Measurements from ENCODE around the gene TFE3.
A peak's percentile ranks its signal among the peaks of the same experiment; 100 is the strongest.

The TFE3 gene, protein sequence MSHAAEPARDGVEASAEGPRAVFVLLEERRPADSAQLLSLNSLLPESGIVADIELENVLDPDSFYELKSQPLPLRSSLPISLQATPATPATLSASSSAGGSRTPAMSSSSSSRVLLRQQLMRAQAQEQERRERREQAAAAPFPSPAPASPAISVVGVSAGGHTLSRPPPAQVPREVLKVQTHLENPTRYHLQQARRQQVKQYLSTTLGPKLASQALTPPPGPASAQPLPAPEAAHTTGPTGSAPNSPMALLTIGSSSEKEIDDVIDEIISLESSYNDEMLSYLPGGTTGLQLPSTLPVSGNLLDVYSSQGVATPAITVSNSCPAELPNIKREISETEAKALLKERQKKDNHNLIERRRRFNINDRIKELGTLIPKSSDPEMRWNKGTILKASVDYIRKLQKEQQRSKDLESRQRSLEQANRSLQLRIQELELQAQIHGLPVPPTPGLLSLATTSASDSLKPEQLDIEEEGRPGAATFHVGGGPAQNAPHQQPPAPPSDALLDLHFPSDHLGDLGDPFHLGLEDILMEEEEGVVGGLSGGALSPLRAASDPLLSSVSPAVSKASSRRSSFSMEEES

DNA sequence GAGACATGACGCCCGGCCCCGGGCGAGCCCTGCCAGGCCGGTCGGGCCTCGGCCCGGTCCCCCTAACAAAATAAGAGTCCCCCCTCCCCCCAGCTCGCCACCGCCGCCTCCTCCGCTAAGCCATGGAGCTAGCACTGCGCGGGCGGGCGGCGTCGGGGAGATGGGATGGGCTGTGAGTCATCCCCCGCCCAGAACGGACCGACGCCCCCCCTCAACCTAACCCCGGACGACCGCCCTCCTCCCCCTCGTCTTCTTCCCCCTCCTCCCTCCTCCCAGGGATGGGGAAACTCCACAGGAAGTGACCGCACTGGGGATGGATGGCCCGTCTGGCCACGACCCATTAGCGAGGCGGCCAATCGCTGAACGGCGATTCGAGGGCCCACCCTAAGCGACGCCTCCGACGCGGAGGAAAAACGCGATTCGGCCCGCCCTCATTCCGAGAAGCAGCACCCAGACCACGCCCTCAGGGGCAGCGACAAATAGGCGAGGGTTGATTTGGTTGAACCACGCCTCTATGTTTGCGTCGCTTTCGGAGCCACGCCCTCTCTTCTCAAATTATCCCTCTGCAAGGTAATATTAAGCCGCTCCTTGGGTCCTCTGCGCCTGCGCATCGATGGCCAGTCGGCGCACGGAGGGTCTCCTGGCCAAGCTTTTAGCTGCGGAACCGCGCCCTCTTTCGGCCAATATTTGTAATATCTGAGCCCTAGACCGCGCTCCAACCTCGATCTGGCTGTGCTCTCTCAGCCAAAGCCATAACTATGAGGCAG lies at the start of gene TFE3:
Gene TFE3, minus strand, starts transcription at position 138 of the 767 bp plus-strand sequence. Its CDS starts 131 bp downstream, at position 7.
- TF ChIP-seq, protein P1, sequence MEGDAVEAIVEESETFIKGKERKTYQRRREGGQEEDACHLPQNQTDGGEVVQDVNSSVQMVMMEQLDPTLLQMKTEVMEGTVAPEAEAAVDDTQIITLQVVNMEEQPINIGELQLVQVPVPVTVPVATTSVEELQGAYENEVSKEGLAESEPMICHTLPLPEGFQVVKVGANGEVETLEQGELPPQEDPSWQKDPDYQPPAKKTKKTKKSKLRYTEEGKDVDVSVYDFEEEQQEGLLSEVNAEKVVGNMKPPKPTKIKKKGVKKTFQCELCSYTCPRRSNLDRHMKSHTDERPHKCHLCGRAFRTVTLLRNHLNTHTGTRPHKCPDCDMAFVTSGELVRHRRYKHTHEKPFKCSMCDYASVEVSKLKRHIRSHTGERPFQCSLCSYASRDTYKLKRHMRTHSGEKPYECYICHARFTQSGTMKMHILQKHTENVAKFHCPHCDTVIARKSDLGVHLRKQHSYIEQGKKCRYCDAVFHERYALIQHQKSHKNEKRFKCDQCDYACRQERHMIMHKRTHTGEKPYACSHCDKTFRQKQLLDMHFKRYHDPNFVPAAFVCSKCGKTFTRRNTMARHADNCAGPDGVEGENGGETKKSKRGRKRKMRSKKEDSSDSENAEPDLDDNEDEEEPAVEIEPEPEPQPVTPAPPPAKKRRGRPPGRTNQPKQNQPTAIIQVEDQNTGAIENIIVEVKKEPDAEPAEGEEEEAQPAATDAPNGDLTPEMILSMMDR (IDR thresholded peaks at IDR 0.05; ENCODE audit: extremely low read depth, missing control alignments) = peak; percentile 19
- peak; percentile 90 for DNase-seq (ENCODE audit: low spot score)

DNA sequence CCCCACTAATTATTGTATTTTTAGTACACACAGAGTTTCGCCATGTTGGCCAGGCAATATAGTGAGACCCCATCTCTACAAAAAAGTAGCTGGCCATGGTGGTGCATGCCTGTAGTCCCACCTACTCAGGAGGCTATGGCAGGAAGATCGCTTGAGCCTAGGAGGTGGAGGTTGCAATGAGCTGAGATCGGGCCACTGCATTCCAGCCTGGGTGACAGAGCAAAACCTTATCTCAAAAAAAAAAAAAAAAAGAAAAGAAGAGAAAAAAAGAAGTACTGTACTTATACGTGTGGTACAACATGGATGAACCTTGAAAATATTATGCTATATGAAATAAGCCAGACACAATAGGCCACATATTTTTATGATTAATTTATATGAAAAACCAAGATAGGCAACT lies 46.4 kb upstream of the TFE3 start:
- DNase-seq (ENCODE audit: low spot score) = no peak
- TF ChIP-seq, protein P1 (IDR thresholded peaks at IDR 0.05; ENCODE audit: extremely low read depth, missing control alignments) = no peak

DNA sequence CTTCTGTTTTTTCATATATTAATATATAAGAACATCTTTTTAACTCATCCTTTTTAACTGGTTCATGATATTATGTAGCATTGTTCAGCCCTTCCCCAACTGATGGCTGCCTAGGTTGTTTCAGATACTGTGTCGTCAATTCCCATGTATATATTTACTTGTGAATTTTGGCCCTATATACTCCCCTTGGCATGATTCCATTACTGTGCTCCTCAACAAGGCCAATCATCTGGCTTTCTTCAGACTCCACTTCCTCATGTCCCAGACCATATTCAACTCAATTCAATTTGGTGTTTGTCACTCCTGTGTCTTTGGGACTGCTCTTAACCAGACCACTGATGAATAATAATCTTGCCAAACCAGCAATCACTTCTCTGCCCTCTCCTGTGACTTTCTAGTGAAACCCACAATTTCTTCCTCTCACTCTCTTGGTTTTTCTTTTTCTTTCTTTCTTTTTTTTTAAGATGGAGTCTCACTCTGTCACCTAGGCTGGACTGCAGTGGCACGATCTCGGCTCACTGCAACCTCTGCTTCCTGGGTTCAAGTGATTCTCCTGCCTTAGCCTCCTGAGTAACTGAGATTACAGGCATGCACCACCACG lies 39.2 kb upstream of the TFE3 start:
- DNase-seq (ENCODE audit: low spot score) = no peak
- TF ChIP-seq, protein P1 (IDR thresholded peaks at IDR 0.05; ENCODE audit: extremely low read depth, missing control alignments) = no peak

DNA sequence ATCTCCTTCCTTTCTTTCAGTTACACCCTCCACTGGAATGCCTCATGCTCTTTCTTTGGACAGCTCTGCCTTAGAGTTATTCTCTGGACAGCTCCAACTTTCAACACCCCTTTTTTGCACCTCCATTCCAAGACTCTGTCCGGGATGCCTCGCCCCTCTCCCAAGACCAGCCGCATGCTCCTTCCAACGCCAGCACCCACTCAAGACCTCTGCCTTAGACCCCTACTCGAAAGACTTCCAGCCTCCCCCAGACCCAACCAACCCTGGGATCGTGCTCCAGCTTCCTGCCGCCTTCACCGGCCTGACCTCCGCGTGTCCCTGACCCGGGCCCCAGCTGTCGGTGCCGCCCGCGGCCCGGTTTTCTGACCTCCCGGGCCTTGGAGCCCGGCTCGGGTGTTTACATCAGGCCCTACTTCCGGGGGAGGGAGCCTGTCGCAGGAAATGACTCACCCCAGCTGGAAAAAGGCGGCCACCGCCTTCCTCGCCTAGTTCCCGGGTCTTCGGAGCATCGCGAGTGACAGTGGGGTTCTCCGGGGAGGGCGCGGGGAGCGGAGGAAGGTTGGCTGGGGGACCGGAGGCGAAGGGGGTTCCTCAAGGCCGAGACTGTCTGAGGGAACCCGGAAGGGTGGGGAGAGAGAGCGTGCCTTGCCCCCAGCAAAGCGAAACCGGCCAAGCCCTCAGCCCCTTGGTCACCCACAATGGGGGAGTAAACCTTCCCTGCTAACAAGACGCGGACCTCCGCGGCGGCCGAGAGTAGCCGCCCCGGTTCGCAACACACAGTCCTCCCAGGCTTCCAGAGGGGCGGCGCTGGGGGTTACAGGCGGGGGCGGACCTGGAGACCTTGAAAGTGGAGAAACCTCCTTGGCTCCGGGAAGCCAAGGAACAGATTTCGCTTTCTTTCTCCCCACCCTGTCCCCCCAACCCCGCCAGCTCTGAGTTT lies 36.6 kb upstream of the TFE3 start, which contains the start of gene WDR45:
Gene WDR45, minus strand, starts transcription at position 399 of the 940 bp plus-strand sequence. CDS start 1,792 bp downstream, outside the sequence.
- DNase-seq (ENCODE audit: low spot score) = peak; percentile 77
- TF ChIP-seq, protein P1 (IDR thresholded peaks at IDR 0.05; ENCODE audit: extremely low read depth, missing control alignments) = no peak

GRCh38 chrX:49077941-49078340 lies 34.8 kb upstream of the TFE3 start:
- no peak for DNase-seq (ENCODE audit: low spot score)
- TF ChIP-seq, protein P1 (IDR thresholded peaks at IDR 0.05; ENCODE audit: extremely low read depth, missing control alignments) = no peak

- DNase-seq (ENCODE audit: low spot score) = no peak
- TF ChIP-seq, protein P1 (IDR thresholded peaks at IDR 0.05; ENCODE audit: extremely low read depth, missing control alignments) = no peak
These were observed 32.2 kb upstream of the TFE3 start for GRCh38 chrX:49075347-49075746.
